ENCODE data around the gene FARS2.
"Not testable (repeated sequence)": the region's sequence is repeated elsewhere in the genome, so short reads cannot be mapped to it uniquely, and the experiment has no call there.

FARS2 gene

DNA sequence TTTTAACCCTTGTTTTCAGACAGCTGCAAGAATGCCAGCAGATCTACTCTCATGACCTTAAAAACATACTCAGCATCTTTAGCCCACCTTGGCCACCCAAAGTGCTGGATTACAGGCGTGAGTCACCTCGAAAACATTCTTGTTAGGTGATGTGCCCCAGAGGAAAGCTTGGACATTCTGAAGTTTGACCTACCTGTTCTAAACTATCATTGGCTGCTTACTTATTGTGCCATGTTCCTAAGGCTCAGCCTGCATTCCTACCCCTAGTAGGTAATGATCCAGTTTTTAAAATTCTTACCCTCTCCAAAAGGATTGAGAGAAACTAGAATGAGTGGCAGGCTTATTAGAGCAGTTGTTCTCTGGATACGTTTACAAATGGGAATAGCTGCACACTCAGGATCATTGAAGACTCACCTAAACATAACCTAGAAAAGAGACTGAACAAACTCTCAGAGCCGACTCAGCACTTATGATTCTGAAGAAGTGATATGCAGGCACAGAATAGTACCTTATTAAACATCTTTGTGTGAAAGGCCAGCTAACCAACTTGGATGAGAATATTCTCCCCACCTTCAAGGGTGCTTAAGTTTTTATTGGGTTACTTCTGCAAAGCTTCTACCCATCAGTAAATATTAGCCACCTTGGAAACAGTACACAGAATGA lies 383.3 kb downstream of the FARS2 start:
- Mint-ChIP-seq H3K27ac (no peak overlapping the region), H3K4me1 (peaks cover 5% of the 10 kb centered on the region), H3K9me3 (peaks cover 23% of the 10 kb centered on the region), H3K27me3 (ENCODE audit: low read depth, poor library complexity) (no peaks in the 10 kb centered on the region), H3K36me3 (ENCODE audit: low read depth) (peaks cover 14% of the 10 kb centered on the region), H3K4me3 (no peak overlapping the region)
- DNase-seq, result no peak
- TF ChIP-seq, protein P1, sequence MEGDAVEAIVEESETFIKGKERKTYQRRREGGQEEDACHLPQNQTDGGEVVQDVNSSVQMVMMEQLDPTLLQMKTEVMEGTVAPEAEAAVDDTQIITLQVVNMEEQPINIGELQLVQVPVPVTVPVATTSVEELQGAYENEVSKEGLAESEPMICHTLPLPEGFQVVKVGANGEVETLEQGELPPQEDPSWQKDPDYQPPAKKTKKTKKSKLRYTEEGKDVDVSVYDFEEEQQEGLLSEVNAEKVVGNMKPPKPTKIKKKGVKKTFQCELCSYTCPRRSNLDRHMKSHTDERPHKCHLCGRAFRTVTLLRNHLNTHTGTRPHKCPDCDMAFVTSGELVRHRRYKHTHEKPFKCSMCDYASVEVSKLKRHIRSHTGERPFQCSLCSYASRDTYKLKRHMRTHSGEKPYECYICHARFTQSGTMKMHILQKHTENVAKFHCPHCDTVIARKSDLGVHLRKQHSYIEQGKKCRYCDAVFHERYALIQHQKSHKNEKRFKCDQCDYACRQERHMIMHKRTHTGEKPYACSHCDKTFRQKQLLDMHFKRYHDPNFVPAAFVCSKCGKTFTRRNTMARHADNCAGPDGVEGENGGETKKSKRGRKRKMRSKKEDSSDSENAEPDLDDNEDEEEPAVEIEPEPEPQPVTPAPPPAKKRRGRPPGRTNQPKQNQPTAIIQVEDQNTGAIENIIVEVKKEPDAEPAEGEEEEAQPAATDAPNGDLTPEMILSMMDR (IDR thresholded peaks at IDR 0.05), result no peak

DNA sequence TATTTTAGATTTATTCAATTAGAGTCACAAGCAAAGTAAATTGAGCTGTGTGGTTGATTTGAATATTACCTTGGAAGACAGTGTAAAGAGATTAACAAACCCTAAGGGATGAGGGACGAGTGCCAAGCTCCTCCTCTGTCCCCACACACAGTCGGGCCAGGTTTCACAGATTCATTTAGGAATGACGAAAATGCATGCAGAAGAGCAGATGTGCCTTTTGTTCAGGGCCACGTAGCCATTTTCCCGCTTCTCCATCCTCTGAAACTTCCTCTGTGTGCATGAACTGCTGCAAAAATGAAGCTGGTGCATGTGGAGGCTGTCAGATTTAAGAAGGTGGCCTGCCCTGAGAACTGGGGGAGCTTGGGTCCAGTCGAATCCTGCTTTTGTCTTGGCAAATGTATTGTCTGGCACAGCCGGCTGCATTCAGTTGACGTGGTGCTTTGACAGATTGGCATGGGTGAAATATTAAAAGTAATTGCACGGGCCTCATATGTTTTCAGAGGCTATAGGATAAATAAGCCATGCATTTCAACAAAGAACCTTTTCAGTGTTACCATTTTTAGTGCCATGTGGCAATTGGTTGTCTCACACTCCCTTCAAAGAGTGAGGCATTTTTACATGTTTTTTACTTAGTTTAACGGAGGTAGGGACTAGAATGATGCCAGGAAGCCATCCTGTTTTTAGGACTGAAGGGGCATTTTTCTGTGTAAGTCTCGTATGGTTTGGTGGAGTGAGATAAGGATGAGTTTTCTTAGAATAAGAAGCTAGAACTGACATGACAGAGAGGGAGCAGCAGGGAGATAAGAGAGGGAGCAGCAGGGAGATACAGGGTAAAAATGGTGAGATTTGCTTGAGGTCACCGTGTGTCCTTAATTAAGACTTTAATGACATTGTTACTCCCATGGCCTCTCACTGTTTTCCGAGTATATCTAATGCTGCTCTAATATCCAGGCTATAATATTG lies 384.3 kb downstream of the FARS2 start:
- no peak for DNase-seq
- Mint-ChIP-seq H3K4me1 (peaks cover 5% of the 10 kb centered on the region), H3K27ac (peak overlapping the region; percentile 0), H3K4me3 (no peak overlapping the region), H3K9me3 (peaks cover 14% of the 10 kb centered on the region), H3K36me3 (ENCODE audit: low read depth) (peaks cover 5% of the 10 kb centered on the region), H3K27me3 (ENCODE audit: low read depth, poor library complexity) (peaks cover 2% of the 10 kb centered on the region)
- TF ChIP-seq, protein P1 (IDR thresholded peaks at IDR 0.05), result no peak

DNA sequence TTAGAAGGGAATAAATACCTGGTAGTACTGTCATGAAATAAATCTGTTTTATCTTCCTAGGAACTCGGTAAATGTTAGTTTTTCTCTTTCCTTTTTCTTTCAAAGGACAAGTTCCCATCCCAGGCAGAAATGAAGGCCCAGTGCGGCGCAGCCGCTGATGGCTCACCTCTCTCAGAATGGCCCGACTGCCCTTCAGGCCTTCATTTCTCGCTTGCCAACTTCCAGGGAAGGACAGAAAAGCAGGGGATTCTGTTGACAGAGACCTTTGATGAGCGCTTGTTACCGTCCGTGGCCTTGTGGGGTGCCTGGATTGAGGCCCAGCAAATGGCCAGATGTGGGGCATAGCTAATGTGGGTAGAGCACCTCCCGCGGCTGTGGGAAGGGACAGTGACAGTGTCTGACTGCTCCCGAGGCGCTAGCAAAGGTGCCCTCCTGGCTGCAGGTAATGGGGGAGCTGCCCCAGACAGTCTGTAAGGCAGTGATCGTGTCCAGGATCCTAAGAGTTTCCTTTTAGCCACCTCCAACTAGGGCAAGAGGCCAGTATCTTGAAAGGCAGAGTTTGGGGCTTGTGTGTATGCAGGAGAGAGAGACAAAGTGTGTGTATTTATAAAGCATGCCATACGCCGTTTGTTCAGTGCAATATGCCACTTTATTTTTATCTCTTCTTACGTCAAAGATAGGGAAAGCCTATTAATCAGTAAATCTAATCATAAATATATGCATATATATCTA lies 391.3 kb downstream of the FARS2 start:
- Mint-ChIP-seq H3K4me3 (no peak overlapping the region), H3K9me3 (peaks cover 7% of the 10 kb centered on the region), H3K27me3 (ENCODE audit: low read depth, poor library complexity) (peaks cover 6% of the 10 kb centered on the region), H3K4me1 (peaks cover 13% of the 10 kb centered on the region), H3K27ac (peak overlapping the region; percentile 41), H3K36me3 (ENCODE audit: low read depth) (peaks cover 22% of the 10 kb centered on the region)
- TF ChIP-seq, protein P1 (IDR thresholded peaks at IDR 0.05), result no peak
- no peak for DNase-seq

DNA sequence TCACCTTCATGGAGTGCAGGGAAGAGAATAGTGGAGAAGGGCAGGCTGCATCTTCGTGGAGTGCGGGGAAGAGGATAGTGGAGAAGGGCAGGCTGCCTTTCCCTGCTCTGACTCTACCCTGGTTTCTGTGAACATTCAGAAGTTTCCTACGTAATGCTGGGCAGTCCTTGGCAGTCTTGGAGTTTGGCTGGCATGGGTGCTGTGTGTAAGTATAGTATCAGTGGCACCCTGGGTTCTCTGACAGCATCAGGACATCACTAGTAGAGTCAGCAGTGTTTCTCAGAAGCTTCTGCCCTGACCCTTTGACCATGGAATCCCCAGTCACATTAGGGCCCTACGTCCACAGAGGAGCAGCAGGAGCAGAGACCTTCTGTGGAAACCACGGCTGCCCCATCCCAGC lies 392.5 kb downstream of the FARS2 start:
- Mint-ChIP-seq H3K4me3 (no peak overlapping the region), H3K4me1 (peaks cover 13% of the 10 kb centered on the region), H3K27me3 (ENCODE audit: low read depth, poor library complexity) (peaks cover 6% of the 10 kb centered on the region)

DNA sequence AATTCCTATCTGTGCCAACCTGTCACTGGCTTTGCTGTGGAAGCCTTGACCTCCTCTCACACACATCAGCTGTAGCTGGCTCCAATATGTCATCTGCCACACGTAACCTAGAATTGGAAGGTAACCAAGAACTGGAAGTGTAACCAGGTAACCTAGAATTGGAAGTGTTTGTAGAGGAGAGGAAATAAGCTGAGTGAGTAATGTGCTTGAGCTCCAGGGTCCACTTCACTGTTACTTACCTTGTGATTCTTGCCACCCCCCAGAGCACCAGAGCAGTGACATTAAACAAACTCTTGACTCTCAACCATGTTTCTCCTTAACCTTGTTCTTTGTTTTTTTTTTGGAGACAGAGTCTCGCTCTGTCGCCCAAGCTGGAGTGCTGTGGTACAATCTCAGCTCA lies 394.9 kb downstream of the FARS2 start:
- Mint-ChIP-seq H3K4me1 (peaks cover 26% of the 10 kb centered on the region), H3K27ac (no peak overlapping the region), H3K9me3 (peaks cover 7% of the 10 kb centered on the region), H3K27me3 (ENCODE audit: low read depth, poor library complexity) (peaks cover 3% of the 10 kb centered on the region), H3K36me3 (ENCODE audit: low read depth) (peaks cover 22% of the 10 kb centered on the region), H3K4me3 (no peak overlapping the region)
- DNase-seq, result no peak
- TF ChIP-seq, protein P1 (IDR thresholded peaks at IDR 0.05), result no peak

More for the DNA sequence above, 392.5 kb downstream of the FARS2 start:
- TF ChIP-seq, protein P1 (IDR thresholded peaks at IDR 0.05), result no peak
- Mint-ChIP-seq H3K36me3 (ENCODE audit: low read depth) (peaks cover 22% of the 10 kb centered on the region), H3K27ac (no peak overlapping the region), H3K9me3 (peaks cover 7% of the 10 kb centered on the region)
- no peak for DNase-seq

DNA sequence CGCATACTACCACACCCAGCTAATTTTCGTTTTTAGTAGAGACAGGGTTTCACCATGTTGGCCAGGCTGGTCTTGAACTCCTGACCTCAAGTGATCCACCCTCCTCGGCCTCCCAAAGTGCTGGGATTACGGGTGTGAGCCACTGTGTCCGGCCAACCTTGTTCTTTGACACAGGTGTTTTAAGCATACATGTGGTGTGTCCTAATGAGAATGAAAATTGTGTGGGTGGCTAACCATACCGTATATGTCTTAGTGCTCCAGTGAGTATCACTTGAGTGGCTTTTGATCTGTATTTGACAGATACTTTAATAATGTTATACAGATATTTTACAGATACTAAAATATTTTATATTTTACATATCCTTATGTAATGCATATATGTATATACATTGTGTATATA lies 395.4 kb downstream of the FARS2 start:
- H3K4me3 Mint-ChIP-seq; DNase-seq; H3K27ac Mint-ChIP-seq; H3K9me3 Mint-ChIP-seq; H3K27me3 Mint-ChIP-seq (ENCODE audit: low read depth, poor library complexity): not testable (repeated sequence)
- H3K4me1 Mint-ChIP-seq, result peaks cover 25% of the 10 kb centered on the region
- H3K36me3 Mint-ChIP-seq (ENCODE audit: low read depth), result peaks cover 22% of the 10 kb centered on the region
